Type B pancreatic cell (in vitro differentiated cells): ENCODE results near the gene PPFIBP2. TPM values are rescaled to one million over a fixed set of nuclear protein-coding genes. Genes with fewer than 3 reads are reported as not detected.

Experiments
- DNase-seq: peaks from one replicate; pipeline ENCODE4 v3.0.0; 2021; ENCODE audit warnings: mixed read lengths; ENCODE audit not compliant: unreplicated experiment; ENCODE audit errors: extremely low spot score
- H3K27ac Mint-ChIP-seq: 2 replicates; pipeline ENCODE4 v1.8.0; 2021; ENCODE audit warnings: mild to moderate bottlenecking, mixed read lengths
- H3K27me3 Mint-ChIP-seq: 2 replicates; pipeline ENCODE4 v1.8.0; 2021; ENCODE audit warnings: mixed read lengths
- H3K36me3 Mint-ChIP-seq: 2 replicates; pipeline ENCODE4 v1.8.0; 2021; ENCODE audit warnings: mixed read lengths
- H3K4me1 Mint-ChIP-seq: one replicate; pipeline ENCODE4 v1.8.0; 2021; ENCODE audit warnings: mixed read lengths; ENCODE audit not compliant: unreplicated experiment
- H3K4me3 Mint-ChIP-seq: 2 replicates; pipeline ENCODE4 v1.8.0; 2021; ENCODE audit warnings: mild to moderate bottlenecking, mixed read lengths
- H3K9me3 Mint-ChIP-seq: 2 replicates; pipeline ENCODE4 v1.8.0; 2021; ENCODE audit warnings: mixed read lengths
- total RNA-seq: library from RNA; stranded (reverse); gene quantifications from 2 replicates; pipeline ENCODE4 v1.2.1, GENCODE V29; 2021; ENCODE audit warnings: low replicate concordance
- TF ChIP-seq, protein P1 (sequence below): fragments of 200-600 bp; sonication (generic); conservative IDR thresholded peaks from 2 replicates; pipeline ENCODE4 v1.5.0; 2021; ENCODE audit warnings: antibody characterized with exemption, mild to moderate bottlenecking

Gene PPFIBP2
- total RNA-seq, 1 donor from 2014 or later = 70.7 TPM

DNA sequence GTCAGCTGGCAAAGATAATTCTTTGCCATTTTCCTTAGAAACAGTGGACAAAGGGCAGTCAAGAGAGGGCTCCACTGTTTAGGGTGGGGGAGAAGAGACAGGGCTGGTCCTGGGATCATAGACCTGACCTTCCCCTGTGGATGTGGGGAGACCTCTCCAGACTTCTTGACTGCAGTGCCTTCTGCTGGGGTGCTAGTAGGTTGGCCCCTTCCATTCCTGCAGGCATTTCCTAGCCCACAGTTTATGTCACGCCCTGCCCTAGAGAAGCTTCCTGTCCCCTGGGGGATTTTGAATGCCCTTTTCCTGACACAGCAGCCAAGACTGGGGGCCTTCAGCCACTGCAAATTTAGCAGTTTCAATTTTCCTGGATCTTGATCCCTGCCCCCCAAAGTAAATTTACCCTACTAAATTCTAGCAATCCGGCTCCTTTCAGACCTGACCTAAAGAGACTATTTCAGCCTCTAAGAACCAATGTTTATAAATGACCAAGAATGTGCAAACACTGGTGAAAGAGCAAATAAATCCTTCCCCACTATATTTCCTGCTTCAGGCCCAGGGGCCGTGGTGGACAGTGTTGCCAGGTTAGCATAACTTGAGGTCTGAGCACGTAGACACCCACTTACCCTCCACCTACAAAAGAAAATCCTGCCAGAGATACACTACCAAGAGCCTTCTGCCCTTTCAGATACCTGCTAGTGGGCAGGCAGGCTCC, 58.4 kb downstream of the PPFIBP2 start:
- Mint-ChIP-seq H3K36me3 (peaks cover 4% of the 10 kb centered on the region), H3K4me1 (peaks cover 65% of the 10 kb centered on the region), H3K4me3 (peak overlapping the region; percentile 76), H3K27me3 (no peaks in the 10 kb centered on the region), H3K9me3 (no peaks in the 10 kb centered on the region), H3K27ac (peak overlapping the region; percentile 91)
- DNase-seq = no peak
- TF ChIP-seq, protein P1, sequence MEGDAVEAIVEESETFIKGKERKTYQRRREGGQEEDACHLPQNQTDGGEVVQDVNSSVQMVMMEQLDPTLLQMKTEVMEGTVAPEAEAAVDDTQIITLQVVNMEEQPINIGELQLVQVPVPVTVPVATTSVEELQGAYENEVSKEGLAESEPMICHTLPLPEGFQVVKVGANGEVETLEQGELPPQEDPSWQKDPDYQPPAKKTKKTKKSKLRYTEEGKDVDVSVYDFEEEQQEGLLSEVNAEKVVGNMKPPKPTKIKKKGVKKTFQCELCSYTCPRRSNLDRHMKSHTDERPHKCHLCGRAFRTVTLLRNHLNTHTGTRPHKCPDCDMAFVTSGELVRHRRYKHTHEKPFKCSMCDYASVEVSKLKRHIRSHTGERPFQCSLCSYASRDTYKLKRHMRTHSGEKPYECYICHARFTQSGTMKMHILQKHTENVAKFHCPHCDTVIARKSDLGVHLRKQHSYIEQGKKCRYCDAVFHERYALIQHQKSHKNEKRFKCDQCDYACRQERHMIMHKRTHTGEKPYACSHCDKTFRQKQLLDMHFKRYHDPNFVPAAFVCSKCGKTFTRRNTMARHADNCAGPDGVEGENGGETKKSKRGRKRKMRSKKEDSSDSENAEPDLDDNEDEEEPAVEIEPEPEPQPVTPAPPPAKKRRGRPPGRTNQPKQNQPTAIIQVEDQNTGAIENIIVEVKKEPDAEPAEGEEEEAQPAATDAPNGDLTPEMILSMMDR = no peak

DNA sequence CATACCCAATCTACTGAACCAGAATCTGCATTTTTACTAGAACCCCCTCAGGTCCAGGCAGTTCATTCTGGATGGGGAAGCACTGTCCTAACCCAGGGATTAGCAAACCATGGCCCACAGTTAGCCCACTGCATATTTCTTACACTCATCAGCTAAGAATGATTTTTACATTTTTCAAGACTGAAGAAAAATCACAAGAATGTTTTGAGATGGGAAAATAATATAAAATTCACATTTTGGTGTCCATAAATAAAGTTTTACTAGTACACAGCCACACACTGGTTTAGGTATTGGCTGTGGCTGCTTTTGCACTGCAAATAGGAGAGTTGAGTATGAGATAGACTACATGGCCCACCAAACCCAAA, 59.4 kb downstream of the PPFIBP2 start:
- Mint-ChIP-seq H3K27ac (peak overlapping the region; percentile 91), H3K4me1 (peaks cover 65% of the 10 kb centered on the region), H3K4me3 (peak overlapping the region; percentile 69), H3K9me3 (no peaks in the 10 kb centered on the region), H3K27me3 (no peaks in the 10 kb centered on the region), H3K36me3 (peaks cover 1% of the 10 kb centered on the region)
- TF ChIP-seq, protein P1 = no peak
- no peak for DNase-seq

DNA sequence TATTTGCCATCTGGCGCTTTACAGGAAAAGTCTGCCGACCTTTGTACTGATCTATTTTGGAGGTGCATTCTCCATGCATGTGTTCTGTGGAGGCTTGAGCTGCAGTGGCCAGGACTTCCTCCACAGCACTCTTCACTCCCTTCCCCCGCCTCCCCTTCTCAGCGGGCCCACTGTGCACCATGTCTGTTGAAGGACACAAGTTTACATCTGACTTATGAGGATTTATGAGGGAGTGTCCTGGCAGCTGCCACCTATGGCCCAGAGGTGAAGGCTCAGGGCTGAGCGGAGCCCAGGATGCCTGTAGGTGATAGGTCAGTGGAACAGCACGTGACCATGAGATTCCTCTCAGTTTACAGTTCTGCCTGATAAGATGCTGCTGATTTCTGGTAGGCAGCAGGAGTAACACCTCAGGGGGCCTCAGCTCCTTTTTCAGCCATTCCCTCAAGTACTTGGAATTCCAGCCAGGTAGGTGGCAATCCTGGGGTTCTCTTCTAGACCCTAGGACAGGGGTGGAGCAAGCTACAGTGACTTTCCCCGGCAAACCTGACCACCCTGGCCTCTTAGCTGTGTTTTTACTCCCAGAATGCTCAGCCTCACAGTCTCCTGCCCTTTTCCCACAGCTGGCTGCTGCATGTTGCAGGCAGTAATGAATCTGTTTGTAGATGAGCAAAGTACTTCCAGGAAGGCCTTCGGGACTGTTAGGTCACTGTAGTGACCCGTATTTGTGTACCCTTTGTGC, 59.9 kb downstream of the PPFIBP2 start:
- TF ChIP-seq, protein P1 = no peak
- no peak for DNase-seq
- peak overlapping the region; percentile 69 for H3K4me3 Mint-ChIP-seq
- peak overlapping the region; percentile 91 for H3K27ac Mint-ChIP-seq
- H3K9me3 Mint-ChIP-seq = no peaks in the 10 kb centered on the region
- H3K4me1 Mint-ChIP-seq = peaks cover 70% of the 10 kb centered on the region
- no peaks in the 10 kb centered on the region for H3K36me3 Mint-ChIP-seq
- H3K27me3 Mint-ChIP-seq = no peaks in the 10 kb centered on the region

DNA sequence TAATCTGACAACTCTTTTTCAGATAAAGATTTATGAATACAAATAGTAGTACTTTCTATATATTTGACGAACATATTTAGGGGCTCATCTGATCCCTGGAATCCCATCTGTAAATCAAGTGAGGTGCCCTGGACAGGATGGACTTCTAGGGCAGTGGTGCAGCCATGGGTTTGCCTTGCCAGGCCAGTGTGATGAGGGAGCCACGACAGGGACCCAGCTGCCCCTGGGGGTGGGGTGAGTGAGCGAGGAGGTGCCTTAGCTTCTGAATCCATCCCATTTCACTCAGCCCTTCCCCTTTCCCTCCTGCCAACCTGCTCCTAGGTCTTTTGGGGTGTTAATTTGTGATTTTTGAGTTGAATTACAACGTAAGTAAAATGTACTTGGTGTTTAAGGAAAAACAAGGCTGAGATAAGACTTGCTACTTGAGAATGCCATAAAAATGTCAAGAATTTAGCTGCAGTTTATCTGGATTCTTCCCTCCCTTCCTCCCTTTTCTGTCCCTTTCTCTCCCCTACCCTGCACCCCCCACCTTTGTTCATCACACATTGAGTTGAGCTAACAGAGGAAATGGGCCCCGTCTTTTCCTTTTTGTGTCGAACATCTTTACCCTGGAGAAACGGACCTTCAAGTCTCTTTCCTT, 60.8 kb downstream of the PPFIBP2 start:
- Mint-ChIP-seq H3K36me3 (no peaks in the 10 kb centered on the region), H3K4me3 (peak overlapping the region; percentile 86), H3K27me3 (no peaks in the 10 kb centered on the region), H3K27ac (peak overlapping the region; percentile 93), H3K9me3 (no peaks in the 10 kb centered on the region), H3K4me1 (peaks cover 79% of the 10 kb centered on the region)
- TF ChIP-seq, protein P1 = no peak
- DNase-seq = no peak

- peaks cover 85% of the 10 kb centered on the region for H3K4me1 Mint-ChIP-seq
Measured at GRCh38 chr11:7575841-7576725, 62.3 kb downstream of the PPFIBP2 start.

More at GRCh38 chr11:7575841-7576725, 62.3 kb downstream of the PPFIBP2 start:
- Mint-ChIP-seq H3K9me3 (no peaks in the 10 kb centered on the region), H3K27me3 (no peaks in the 10 kb centered on the region), H3K36me3 (no peaks in the 10 kb centered on the region), H3K4me3 (peak overlapping the region; percentile 86), H3K27ac (peak overlapping the region; percentile 93)
- DNase-seq = no peak
- TF ChIP-seq, protein P1 = no peak
